ENCODE results near the gene ZC3HAV1.

- TF ChIP-seq RARB (CRISPR knock-in tag; IDR thresholded peaks at IDR 0.05) = no peak
- TF ChIP-seq ISL1 (CRISPR knock-in tag; IDR thresholded peaks at IDR 0.05) = no peak
- no peak for TF ChIP-seq BACH2 (CRISPR knock-in tag; IDR thresholded peaks at IDR 0.05; ENCODE audit: borderline replicate concordance)
- no peak for TF ChIP-seq OSR1 (CRISPR knock-in tag; IDR thresholded peaks at IDR 0.05)
Observed at GRCh38 chr7:139058943-139059342, 50.6 kb downstream of the ZC3HAV1 start.

Data from SK-N-SH treated with all-trans-retinoic acid at 6 μM for 48 hours (cell line).